Natural killer cell (primary cell): ENCODE measurements around the gene WDR88. TPM values are rescaled to one million over a fixed set of nuclear protein-coding genes. Genes with fewer than 3 reads are reported as not detected.

ENCODE experiments used
- ATAC-seq, 3 donors: fragments of 150-1000 bp in 2 of 3; fragments of 200-7000 bp in 1 of 3; cut with Tn5 transposase; 1 replicate in 1 of 3; 2 replicates in 2 of 3; pipeline ENCODE4 v1.10.0; 2021; ENCODE audit warnings: mild to moderate bottlenecking in 2 of 3, moderate library complexity in 2 of 3
- DNase-seq, 2 donors: peaks; one replicate each; pipeline versions ENCODE4 v3.0.0 to v3.0.0-alpha.2; 2013 to 2021; ENCODE audit warnings: mixed read lengths in 1 of 2
- H3K27ac ChIP-seq: one replicate; pipeline ENCODE4 v1.5.1; 2013; ENCODE audit warnings: mild to moderate bottlenecking, low read length
- H3K27me3 ChIP-seq: one replicate; pipeline ENCODE4 v1.6.1; 2013; ENCODE audit warnings: low read length; ENCODE audit not compliant: control insufficient read depth, insufficient read depth
- H3K36me3 ChIP-seq: one replicate; pipeline ENCODE4 v1.6.1; 2013; ENCODE audit warnings: low read length; ENCODE audit not compliant: control insufficient read depth, insufficient read depth
- H3K4me1 ChIP-seq: one replicate; pipeline ENCODE4 v1.6.1; 2013; ENCODE audit warnings: low read length; ENCODE audit not compliant: control insufficient read depth, insufficient read depth
- H3K4me3 ChIP-seq: one replicate; pipeline ENCODE4 v1.5.1; 2013; ENCODE audit warnings: low read length
- H3K9me3 ChIP-seq: one replicate; pipeline ENCODE4 v1.6.1; 2013; ENCODE audit warnings: low read length; ENCODE audit not compliant: control insufficient read depth, insufficient read depth
- H3K27ac Mint-ChIP-seq, 2 donors: one replicate each; pipeline ENCODE4 v1.8.0; 2022; ENCODE audit warnings: mild to moderate bottlenecking in 2 of 2, mixed read lengths in 2 of 2, moderate library complexity in 1 of 2
- H3K27me3 Mint-ChIP-seq, 2 donors: one replicate each; pipeline ENCODE4 v1.8.0; 2022; ENCODE audit warnings: low read depth in 2 of 2, mixed read lengths in 2 of 2
- H3K36me3 Mint-ChIP-seq: one replicate; pipeline ENCODE4 v1.8.0; 2022; ENCODE audit warnings: mixed read lengths
- H3K4me1 Mint-ChIP-seq, 2 donors: one replicate each; pipeline ENCODE4 v1.8.0; 2022; ENCODE audit warnings: mixed read lengths in 2 of 2
- H3K4me3 Mint-ChIP-seq: one replicate; pipeline ENCODE4 v1.8.0; 2022; ENCODE audit warnings: mild to moderate bottlenecking, moderate library complexity, mixed read lengths
- H3K9me3 Mint-ChIP-seq, 2 donors: one replicate each; pipeline ENCODE4 v1.8.0; 2022; ENCODE audit warnings: mixed read lengths in 2 of 2
- CTCF ChIP-seq: fragments of 200-600 bp; IDR thresholded peaks from one replicate; pipeline ENCODE4 v1.8.0; 2022; ENCODE audit warnings: antibody characterized with exemption
- WGBS: methylation state at CpG from one replicate; pipeline ENCODE4 v1.1.7; 2013; ENCODE audit warnings: missing lambda C conversion rate; ENCODE audit not compliant: insufficient coverage; 5-methylcytosine and 5-hydroxymethylcytosine counted together
- intact Hi-C: fragments of 100-400 bp; cut with micrococcal nuclease; formaldehyde crosslinking; loops from one replicate; pipeline ENCODE4 v1.14.2; 2022
- total RNA-seq, 4 donors: library from RNA; stranded (reverse); fragments of 120-200 nt in 1 of 4; gene quantifications; one replicate each; pipeline versions ENCODE4 v1.2.3 to v1.2.4, GENCODE V29; 2013 to 2022

The WDR88 gene
- total RNA-seq, 3 donors from 2014 or later (not counting 1 experiment from before 2014, with no cell fraction given), result not detected

DNA sequence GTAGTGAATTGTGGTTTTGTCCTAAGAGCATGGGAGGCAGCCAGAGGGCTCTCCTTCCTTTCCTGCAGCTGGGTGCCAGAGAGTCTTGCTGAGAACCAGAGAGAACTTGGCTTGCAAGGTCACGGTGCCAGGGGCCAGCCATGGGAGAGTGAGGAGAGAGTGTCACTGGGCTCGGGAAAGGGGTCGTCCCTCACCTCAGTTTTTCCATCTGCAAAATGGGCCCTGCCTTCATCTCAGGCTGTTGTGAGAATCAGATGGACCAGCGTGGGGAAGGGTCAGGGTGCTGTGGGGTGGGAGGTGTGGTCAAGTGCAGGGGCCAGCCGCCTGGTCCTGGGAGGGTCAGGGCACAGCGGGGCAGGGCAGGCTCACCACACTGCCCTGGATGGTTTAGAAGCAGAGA, 69.6 kb downstream of the WDR88 start:
- Mint-ChIP-seq H3K4me1 (no peaks in the 10 kb centered on the region), H3K27ac (no peak overlapping the region), H3K9me3 (no peaks in the 10 kb centered on the region), H3K36me3 (no peaks in the 10 kb centered on the region), H3K4me3 (no peak overlapping the region), H3K27me3 (peaks cover 5 to 6% of the 10 kb centered on the region in 2 donors)
- no peak overlapping the region for H3K27ac ChIP-seq
- no peak for TF ChIP-seq CTCF
- intact Hi-C loops, result no loop called here
- DNase-seq, result no peak
- no peak for ATAC-seq
- H3K27me3 ChIP-seq, result no peaks in the 10 kb centered on the region
- no peaks in the 10 kb centered on the region for H3K4me1 ChIP-seq
- no peaks in the 10 kb centered on the region for H3K9me3 ChIP-seq
- 86% methylated on average over 6 of the region's 6 CpGs for WGBS
- no peak overlapping the region for H3K4me3 ChIP-seq
- H3K36me3 ChIP-seq, result no peaks in the 10 kb centered on the region

DNA sequence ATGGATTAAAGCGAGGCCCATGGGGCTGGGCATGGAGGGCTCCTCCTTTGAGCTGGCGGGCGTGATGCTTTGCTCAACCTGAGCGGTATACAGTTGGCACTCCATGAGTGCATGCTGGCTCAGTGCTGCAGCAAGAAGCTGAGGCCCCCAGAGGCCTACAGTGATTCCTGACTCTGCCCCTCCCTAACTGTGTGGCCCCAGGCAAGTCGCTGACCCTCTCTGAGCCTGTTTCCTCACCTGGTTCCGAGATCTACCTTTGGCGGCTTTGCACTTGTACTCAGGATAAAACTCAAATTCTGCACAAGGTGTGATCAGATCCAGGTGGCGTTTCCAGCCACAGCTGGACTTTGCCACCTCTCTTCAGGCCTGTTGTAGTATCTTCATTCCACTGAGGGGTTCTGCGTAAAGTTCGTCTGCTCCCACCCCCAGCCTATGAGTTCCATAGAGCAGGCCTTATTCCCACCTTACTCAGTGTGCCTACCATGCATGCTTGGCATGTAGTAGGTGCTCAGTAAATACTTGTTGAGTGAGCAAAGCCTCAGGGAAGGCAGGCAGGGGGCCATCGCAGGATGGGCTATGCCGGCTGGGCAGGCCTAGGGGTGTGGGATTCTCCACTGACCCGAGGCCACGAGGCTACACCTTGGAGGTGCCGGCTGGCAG, 70.1 kb downstream of the WDR88 start:
- H3K27me3 Mint-ChIP-seq, result peaks cover 0 to under 1% of the 10 kb centered on the region in 2 donors
- TF ChIP-seq CTCF, result no peak
- Histone ChIP-seq H3K36me3 (no peaks in the 10 kb centered on the region), H3K4me1 (no peaks in the 10 kb centered on the region), H3K27me3 (no peaks in the 10 kb centered on the region), H3K4me3 (no peak overlapping the region), H3K9me3 (no peaks in the 10 kb centered on the region), H3K27ac (no peak overlapping the region)
- no peaks in the 10 kb centered on the region for H3K36me3 Mint-ChIP-seq
- H3K27ac Mint-ChIP-seq, result no peak overlapping the region
- ATAC-seq (no peak), DNase-seq (no peak)
- intact Hi-C loops, result no loop called here
- H3K9me3 Mint-ChIP-seq, result no peaks in the 10 kb centered on the region
- H3K4me1 Mint-ChIP-seq, result no peaks in the 10 kb centered on the region
- WGBS, result 95% methylated on average over 15 of the region's 15 CpGs
- H3K4me3 Mint-ChIP-seq, result no peak overlapping the region

GRCh38 chr19:33202546-33203507, 70.9 kb downstream of the WDR88 start:
- Histone ChIP-seq H3K36me3 (no peaks in the 10 kb centered on the region), H3K27ac (no peak overlapping the region), H3K4me1 (no peaks in the 10 kb centered on the region), H3K4me3 (no peak overlapping the region), H3K27me3 (no peaks in the 10 kb centered on the region), H3K9me3 (no peaks in the 10 kb centered on the region)
- 91% methylated on average over 27 of the region's 27 CpGs for WGBS
- Mint-ChIP-seq H3K36me3 (no peaks in the 10 kb centered on the region), H3K27me3 (no peaks in the 10 kb centered on the region), H3K9me3 (no peaks in the 10 kb centered on the region), H3K4me3 (no peak overlapping the region), H3K4me1 (no peaks in the 10 kb centered on the region), H3K27ac (no peak overlapping the region)
- ATAC-seq (no peak), DNase-seq (no peak)
- TF ChIP-seq CTCF, result no peak
- intact Hi-C loops, result no loop called here
